ENCODE measurements around the gene EFNB2. TPM values are rescaled to one million over a fixed set of nuclear protein-coding genes. Genes with fewer than 3 reads are reported as not detected.

Gene EFNB2
- polyA plus RNA-seq, 6 donors from 2014 or later: 0.12 to 0.33 (median 0.28) TPM; not detected in 3

DNA sequence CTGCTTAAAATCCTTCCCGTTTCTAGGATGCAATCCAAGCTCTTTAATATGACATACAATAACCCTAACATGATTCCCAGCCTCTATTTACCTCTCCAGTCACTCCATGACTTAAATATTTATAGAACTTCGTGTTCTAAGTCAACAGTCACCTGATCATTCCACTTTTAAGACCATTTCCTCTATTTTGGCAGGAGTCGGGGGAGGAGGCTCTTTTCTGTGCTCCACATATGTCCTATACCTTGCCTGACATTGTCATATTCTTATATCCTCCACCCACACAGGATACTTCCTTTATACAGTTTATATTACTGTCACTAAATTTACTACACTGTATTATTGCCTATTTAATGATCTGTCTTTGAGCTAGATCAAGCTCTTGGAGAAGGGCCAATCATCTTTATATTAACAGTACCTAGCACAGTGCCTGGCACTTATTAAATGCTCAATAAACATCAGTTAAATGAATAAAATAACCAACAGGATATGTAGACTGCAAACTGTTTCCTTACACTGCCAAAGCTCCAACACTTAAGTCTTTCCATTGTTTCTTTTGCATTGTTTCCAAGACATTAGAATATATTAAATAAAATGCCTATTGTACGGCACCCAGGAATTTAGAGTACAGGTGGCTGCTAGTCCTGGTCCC lies 29.8 kb upstream of the EFNB2 start:
- DNase-seq (peak; percentile 20), ATAC-seq (ENCODE audit: low read depth in 2 of 2) (no peak)
- Mint-ChIP-seq H3K4me3 (peak overlapping the region in 7 of 8 donors; percentile 52 to 98 (median 92)), H3K27me3 (no peaks in the 10 kb centered on the region), H3K4me1 (peaks cover 75 to 82% (median 75%) of the 10 kb centered on the region in 3 donors), H3K27ac (peak overlapping the region in 5 of 6 donors; percentile 36 to 83 (median 55)), H3K9me3 (peaks cover 0 to 2% (median 0%) of the 10 kb centered on the region in 7 donors), H3K36me3 (peaks cover 0 to 7% of the 10 kb centered on the region in 2 donors)

DNA sequence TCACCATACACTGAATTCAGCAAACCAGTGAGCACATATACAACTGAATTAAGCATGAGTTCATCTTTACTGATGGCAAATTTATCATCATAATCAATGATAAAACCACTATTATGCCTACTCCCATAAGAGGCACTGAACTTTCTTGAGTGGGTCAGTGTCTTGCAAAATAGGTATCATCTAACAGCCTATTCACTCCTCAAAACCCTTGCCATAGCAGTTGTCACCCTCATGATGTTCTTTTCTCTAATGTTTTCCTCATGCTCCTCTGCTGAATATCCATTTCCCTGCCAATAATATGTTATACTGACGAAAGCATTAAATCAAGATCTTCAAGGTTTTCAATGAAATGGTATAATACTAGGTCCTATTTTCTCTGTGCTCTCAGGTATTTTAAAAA lies 26.8 kb upstream of the EFNB2 start:
- DNase-seq (no peak), ATAC-seq (ENCODE audit: low read depth in 2 of 2) (no peak)
- peaks cover 64 to 72% (median 65%) of the 10 kb centered on the region in 3 donors for H3K4me1 Mint-ChIP-seq
- H3K27me3 Mint-ChIP-seq: no peaks in the 10 kb centered on the region
- H3K36me3 Mint-ChIP-seq: peaks cover 6% of the 10 kb centered on the region in 2 donors
- H3K27ac Mint-ChIP-seq: peak overlapping the region in 3 of 6 donors; percentile 1 to 52 (median 12)
- H3K4me3 Mint-ChIP-seq: peak overlapping the region in 6 of 8 donors; percentile 13 to 50 (median 32)
- no peaks in the 10 kb centered on the region for H3K9me3 Mint-ChIP-seq

DNA sequence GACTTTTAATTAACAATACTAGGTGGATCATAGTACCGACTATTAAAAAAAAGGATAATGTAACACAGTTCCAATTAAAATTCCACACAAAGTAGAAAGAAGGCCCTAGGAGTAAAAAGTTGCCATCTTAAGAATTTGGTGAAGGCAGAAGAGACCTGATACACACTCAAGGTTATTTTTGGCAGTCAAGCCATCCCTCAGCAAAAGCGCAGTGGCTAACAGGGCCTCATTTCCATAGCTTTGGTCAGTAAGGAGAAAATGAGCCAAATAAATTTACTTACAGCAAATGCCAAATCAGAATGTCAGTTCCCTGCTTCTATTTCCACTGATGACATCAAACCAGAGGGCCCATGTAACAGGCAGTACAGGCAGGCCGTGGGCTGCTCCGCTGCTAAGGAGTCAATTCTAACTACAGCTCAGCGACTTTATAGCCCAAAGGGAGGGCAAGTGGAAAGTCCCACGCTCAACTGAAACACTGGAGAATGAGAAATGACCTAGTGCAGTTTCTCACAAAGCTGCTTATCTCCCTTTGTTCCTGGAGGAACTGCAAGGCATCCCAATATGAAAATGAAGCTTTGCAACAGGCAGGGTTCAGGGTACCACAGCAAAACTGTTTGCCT lies 26.2 kb upstream of the EFNB2 start:
- ATAC-seq (ENCODE audit: low read depth in 2 of 2) (peak; percentile 88 to 92), DNase-seq (no peak)
- H3K9me3 Mint-ChIP-seq: no peaks in the 10 kb centered on the region
- peak overlapping the region in 7 of 8 donors; percentile 7 to 66 (median 43) for H3K4me3 Mint-ChIP-seq
- H3K27ac Mint-ChIP-seq: peak overlapping the region; percentile 1 to 60 (median 47)
- H3K4me1 Mint-ChIP-seq: peaks cover 58 to 67% (median 59%) of the 10 kb centered on the region in 3 donors
- H3K36me3 Mint-ChIP-seq: peaks cover 7 to 10% of the 10 kb centered on the region in 2 donors
- no peaks in the 10 kb centered on the region for H3K27me3 Mint-ChIP-seq

DNA sequence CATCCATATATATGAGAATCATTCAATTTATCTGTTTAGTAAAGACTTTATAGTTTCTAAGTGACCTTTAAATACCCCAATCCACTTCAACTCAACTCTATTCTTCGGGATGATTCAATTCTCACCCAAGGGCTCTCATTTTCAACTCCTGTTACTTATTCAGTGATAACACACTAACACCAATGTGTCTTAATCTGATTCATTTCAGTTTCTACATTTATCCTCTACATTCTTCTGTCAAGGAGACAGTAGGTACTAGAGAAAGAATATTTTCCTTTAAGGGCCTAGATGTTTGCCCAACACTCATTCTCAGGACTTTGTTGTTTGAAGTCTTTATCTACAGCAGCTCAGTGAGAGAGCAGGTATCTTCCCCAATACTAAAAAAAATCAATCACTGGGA lies 25.4 kb upstream of the EFNB2 start:
- Mint-ChIP-seq H3K4me3 (peak overlapping the region in 2 of 8 donors; percentile 28 to 43), H3K9me3 (no peaks in the 10 kb centered on the region), H3K36me3 (peaks cover 16 to 19% of the 10 kb centered on the region in 2 donors), H3K27ac (peak overlapping the region in 4 of 6 donors; percentile 2 to 59 (median 27)), H3K27me3 (no peaks in the 10 kb centered on the region), H3K4me1 (peaks cover 52 to 58% (median 56%) of the 10 kb centered on the region in 3 donors)
- DNase-seq (no peak), ATAC-seq (ENCODE audit: low read depth in 2 of 2) (no peak)

DNA sequence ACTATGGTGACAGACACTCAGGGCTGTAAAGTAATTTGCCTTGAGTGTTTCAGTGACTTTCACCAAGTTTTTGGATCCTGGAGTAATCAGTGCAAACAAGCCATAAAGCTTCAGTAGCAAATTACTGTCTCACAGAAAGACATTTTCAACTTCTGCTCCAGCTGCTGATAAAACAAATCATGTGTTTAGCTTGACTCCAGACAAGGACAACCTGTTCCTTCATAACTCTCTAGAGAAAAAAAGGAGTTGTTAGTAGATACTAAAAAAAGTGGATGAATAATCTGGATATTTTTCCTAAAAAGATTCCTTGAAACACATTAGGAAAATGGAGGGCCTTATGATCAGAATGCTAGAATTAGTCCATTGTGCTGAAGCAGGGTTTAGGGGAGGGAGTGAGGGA lies 23.1 kb upstream of the EFNB2 start:
- H3K36me3 Mint-ChIP-seq: peaks cover 23 to 26% of the 10 kb centered on the region in 2 donors
- no peak overlapping the region for H3K4me3 Mint-ChIP-seq
- H3K27ac Mint-ChIP-seq: peak overlapping the region in 2 of 6 donors; percentile 73 to 79
- no peaks in the 10 kb centered on the region for H3K27me3 Mint-ChIP-seq
- ATAC-seq (ENCODE audit: low read depth in 2 of 2) (no peak), DNase-seq (no peak)
- H3K4me1 Mint-ChIP-seq: peaks cover 33 to 36% (median 35%) of the 10 kb centered on the region in 3 donors
- no peaks in the 10 kb centered on the region for H3K9me3 Mint-ChIP-seq

DNA sequence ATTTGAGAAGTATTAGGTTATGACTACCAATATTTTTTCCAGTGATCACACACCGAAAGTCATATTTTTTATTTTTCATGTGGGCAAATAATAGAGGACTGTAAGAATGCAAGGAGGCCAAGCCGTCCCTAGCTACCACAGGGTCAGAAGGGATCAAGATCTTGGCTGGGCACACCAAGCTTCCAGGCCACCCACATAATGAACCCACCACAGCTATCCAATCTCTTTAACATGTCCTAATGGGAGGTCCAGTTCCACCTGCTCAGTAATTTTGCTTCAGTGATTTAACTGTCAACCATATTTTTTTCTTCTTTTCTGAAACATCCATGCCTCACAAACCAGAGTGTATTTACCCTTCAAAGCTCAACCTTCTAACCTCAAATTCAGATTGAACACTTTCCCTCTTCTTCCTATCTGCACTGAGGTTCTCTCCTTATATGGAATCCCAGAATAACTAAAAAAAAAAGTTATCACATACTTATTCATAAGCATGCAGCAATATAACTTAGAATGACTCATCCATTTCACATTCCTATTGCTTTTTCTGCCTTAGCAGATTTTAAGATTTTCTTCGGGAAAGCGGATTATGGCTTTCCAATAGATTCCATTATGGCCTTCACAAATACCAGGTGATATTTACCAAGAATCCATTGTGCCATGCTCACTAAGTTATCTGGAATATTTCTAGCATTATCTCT lies 20.3 kb upstream of the EFNB2 start:
- Mint-ChIP-seq H3K4me3 (no peak overlapping the region), H3K36me3 (peaks cover 27 to 31% of the 10 kb centered on the region in 2 donors), H3K4me1 (peaks cover 18 to 21% (median 19%) of the 10 kb centered on the region in 3 donors)

DNA sequence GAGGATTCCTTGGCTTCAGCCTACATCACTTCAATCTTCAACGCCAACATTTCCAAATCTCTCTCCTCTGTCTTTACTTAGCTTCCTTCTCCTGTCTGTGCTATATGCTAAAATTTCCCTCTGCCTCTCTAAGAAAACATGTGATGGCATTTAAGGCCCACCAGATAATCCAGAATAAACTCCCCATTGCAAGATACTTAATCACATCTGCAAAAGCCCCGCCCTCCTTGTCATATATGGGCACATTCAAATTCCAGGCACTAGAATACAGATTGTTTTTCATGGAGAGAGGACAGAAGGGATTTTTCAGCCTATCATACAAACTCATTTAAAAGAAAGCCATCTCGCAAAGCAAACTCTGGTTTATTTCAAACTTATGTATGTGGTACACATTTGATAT lies 16.3 kb upstream of the EFNB2 start:
- H3K9me3 Mint-ChIP-seq: no peaks in the 10 kb centered on the region
- H3K36me3 Mint-ChIP-seq: peaks cover 21 to 25% of the 10 kb centered on the region in 2 donors
- no peaks in the 10 kb centered on the region for H3K27me3 Mint-ChIP-seq
- no peak for ATAC-seq (ENCODE audit: low read depth in 2 of 2)
- peaks cover 10 to 25% (median 20%) of the 10 kb centered on the region in 3 donors for H3K4me1 Mint-ChIP-seq
- no peak for DNase-seq
- peak overlapping the region in 1 of 6 donors; percentile 58 for H3K27ac Mint-ChIP-seq
- no peak overlapping the region for H3K4me3 Mint-ChIP-seq

More for the DNA sequence above, 20.3 kb upstream of the EFNB2 start:
- no peaks in the 10 kb centered on the region for H3K27me3 Mint-ChIP-seq
- no peak for ATAC-seq (ENCODE audit: low read depth in 2 of 2)
- DNase-seq: no peak
- no peaks in the 10 kb centered on the region for H3K9me3 Mint-ChIP-seq
- peak overlapping the region in 1 of 6 donors; percentile 24 for H3K27ac Mint-ChIP-seq

DNA sequence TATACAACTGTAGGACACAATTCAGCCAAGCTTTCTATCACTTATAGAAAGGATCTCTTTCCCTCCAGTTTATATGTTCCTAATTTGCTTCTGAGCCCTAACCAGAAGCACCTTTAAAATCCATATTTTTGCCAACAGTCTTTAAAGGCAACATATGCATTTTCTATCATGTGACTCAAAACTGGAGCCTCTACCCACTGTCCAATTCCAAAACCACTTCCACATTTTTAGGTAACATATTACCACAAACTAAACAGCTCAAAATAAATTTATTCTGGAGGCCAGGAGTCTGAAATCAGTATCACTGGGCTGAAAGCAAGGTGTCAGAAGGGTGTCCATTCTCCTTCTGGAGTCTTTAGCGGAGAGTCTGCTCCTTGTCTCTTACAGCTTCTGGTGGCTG lies 15.9 kb upstream of the EFNB2 start:
- Mint-ChIP-seq H3K27me3 (no peaks in the 10 kb centered on the region), H3K4me1 (peaks cover 10 to 23% (median 20%) of the 10 kb centered on the region in 3 donors), H3K36me3 (peaks cover 17 to 21% of the 10 kb centered on the region in 2 donors), H3K9me3 (no peaks in the 10 kb centered on the region), H3K4me3 (no peak overlapping the region), H3K27ac (peak overlapping the region in 1 of 6 donors; percentile 58)
- DNase-seq: no peak
- ATAC-seq (ENCODE audit: low read depth in 2 of 2): no peak

DNA sequence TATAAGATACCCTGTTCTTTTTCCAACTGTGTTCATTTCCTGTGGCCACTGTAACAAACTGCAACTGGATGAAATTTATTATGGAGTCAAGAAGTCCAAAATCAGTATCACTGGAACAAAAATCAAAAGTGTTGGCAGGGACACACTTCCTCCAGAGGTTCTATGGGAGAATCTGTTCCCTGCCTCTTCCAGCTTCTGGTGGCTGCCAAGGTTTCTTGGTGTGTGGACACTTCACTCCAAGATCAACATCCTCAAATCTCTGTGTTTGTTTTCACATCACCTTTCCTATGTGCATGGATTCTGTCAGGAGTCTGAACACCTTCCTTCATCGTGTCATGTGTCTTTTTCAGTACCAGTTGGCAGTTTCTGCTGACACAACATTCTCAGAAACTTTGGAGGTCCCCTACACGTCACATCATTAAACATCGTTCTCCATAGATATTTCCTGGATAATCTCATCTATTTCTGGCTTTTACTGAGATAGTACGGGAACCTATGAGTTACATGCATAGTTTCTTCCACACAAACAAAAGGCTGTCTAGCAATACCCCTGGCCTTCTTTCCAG lies 15.2 kb upstream of the EFNB2 start:
- peaks cover 10 to 19% (median 16%) of the 10 kb centered on the region in 3 donors for H3K4me1 Mint-ChIP-seq
- peaks cover 10 to 14% of the 10 kb centered on the region in 2 donors for H3K36me3 Mint-ChIP-seq
- ATAC-seq (ENCODE audit: low read depth in 2 of 2): no peak
- H3K27me3 Mint-ChIP-seq: no peaks in the 10 kb centered on the region
- no peak for DNase-seq
- H3K9me3 Mint-ChIP-seq: no peaks in the 10 kb centered on the region
- no peak overlapping the region for H3K4me3 Mint-ChIP-seq
- peak overlapping the region in 1 of 6 donors; percentile 8 for H3K27ac Mint-ChIP-seq

DNA sequence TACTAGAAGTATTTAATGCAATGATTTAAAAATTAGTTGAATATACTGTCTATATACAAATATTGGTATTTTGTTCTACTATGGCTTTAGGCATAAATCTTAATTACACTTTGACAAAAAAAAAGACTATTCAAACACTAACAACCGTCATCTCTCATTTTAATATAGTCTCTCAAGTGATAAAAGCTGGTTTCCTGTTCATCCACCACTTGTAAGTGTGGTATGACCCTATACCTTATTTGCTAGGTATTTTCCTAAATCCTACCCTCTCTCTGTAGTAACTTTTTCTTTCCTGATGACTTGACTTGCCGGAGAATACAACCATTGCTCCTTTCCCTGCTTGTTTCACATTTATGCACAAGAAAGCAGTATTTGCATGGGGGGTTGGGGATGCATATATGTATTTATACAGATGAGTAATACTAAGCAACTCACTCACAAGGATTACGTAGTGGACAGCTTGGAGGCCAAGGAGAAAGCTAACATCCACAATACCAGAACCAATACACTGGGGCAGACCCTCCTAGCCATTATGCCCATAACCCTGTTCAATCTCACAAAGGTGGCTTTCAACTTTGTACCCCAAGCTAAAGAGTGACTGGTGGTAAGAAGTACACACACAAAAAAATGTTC lies 12.7 kb upstream of the EFNB2 start:
- H3K4me3 Mint-ChIP-seq: no peak overlapping the region
- ATAC-seq (ENCODE audit: low read depth in 2 of 2): no peak

DNA sequence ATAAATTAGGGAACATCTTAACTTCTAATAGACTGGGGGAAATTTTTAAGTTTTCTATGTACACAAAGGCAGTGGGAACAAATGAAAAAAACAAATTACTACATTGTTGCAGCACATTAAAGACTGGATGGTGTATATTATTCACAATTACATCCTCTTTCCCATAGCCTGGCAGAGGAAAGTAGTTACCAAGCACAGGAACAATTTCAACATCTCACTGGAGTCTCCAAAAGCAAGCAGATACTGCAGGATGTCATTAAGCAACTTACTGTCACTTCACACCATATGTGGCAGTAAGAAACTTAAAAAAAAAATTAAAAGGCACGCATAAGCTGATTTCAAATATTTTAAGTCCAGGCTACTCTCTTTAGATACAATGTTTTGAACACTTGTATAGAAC lies 6.4 kb upstream of the EFNB2 start:
- H3K27ac Mint-ChIP-seq: no peak overlapping the region
- H3K4me1 Mint-ChIP-seq: peaks cover 0 to 1% (median 0%) of the 10 kb centered on the region in 3 donors
- H3K36me3 Mint-ChIP-seq: no peaks in the 10 kb centered on the region
- no peaks in the 10 kb centered on the region for H3K27me3 Mint-ChIP-seq
- ATAC-seq (ENCODE audit: low read depth in 2 of 2): no peak
- H3K4me3 Mint-ChIP-seq: no peak overlapping the region
- DNase-seq: no peak
- no peaks in the 10 kb centered on the region for H3K9me3 Mint-ChIP-seq

More for the DNA sequence above, 12.7 kb upstream of the EFNB2 start:
- Mint-ChIP-seq H3K9me3 (no peaks in the 10 kb centered on the region), H3K27me3 (no peaks in the 10 kb centered on the region), H3K27ac (peak overlapping the region in 1 of 6 donors; percentile 21), H3K4me1 (peaks cover 10 to 19% (median 12%) of the 10 kb centered on the region in 3 donors), H3K36me3 (peaks cover 5 to 7% of the 10 kb centered on the region in 2 donors)
- no peak for DNase-seq

DNA sequence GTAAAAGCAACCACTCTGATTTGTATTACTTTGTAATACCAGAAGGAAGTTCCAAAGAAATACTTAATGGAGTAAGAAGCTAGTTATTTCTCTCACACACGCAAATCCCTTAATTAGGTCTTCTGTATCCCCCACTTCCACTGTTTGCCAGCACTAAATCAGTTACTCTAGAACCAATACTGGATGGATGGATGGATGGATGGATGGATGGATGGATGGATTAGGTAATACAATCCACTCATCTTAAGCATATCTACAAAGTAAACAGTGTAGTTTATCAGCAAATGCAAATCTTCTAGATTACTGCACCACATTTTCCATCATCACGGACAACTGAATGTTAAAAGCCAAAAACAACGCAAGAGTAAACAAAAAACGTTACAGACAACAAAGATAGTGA lies 5.2 kb upstream of the EFNB2 start:
- H3K27ac Mint-ChIP-seq: no peak overlapping the region
- no peaks in the 10 kb centered on the region for H3K9me3 Mint-ChIP-seq
- no peak for ATAC-seq (ENCODE audit: low read depth in 2 of 2)
- no peaks in the 10 kb centered on the region for H3K27me3 Mint-ChIP-seq
- H3K4me1 Mint-ChIP-seq: peaks cover 4 to 7% (median 5%) of the 10 kb centered on the region in 3 donors
- no peaks in the 10 kb centered on the region for H3K36me3 Mint-ChIP-seq
- H3K4me3 Mint-ChIP-seq: no peak overlapping the region
- no peak for DNase-seq

DNA sequence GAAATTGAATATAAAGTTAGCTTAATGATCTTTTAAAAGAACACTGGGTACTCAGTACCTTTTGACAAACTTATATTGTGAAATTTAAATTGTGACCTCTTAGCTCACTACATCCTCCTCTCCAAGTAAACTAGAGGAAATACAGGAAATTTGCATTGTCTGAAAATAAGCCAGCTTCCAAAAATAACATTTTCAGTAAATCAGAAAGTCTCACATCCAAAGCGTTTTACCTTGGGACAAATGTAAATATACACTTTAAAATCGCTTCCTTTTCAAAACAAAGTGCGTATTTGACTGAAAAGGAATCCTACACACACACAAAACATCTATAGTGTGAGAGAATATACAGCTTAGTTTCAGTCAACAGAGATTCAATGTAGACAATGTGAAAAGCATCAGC lies 2.1 kb upstream of the EFNB2 start:
- no peak for ATAC-seq (ENCODE audit: low read depth in 2 of 2)
- no peaks in the 10 kb centered on the region for H3K9me3 Mint-ChIP-seq
- peaks cover 14 to 26% (median 18%) of the 10 kb centered on the region in 3 donors for H3K4me1 Mint-ChIP-seq
- peaks cover 0 to 5% of the 10 kb centered on the region in 2 donors for H3K36me3 Mint-ChIP-seq
- peak overlapping the region in 5 of 8 donors; percentile 2 to 93 (median 32) for H3K4me3 Mint-ChIP-seq
- peak overlapping the region in 1 of 6 donors; percentile 41 for H3K27ac Mint-ChIP-seq
- peaks cover 13 to 20% (median 14%) of the 10 kb centered on the region in 3 donors for H3K27me3 Mint-ChIP-seq
- DNase-seq: no peak
